RWPE2 (cell line): ENCODE measurements around the gene ASXL3.

Source experiments
- ATAC-seq: fragments of 200-7000 bp; cut with Tn5 transposase; 3 replicates; pipeline ENCODE4 v1.9.1; 2021; ENCODE audit warnings: low read depth
- DNase-seq: peaks from one replicate; pipeline ENCODE4 v3.0.0-alpha.2; 2020; ENCODE audit warnings: low spot score
- H3K27ac ChIP-seq: fragments of 450-650 bp; 2 replicates; pipeline ENCODE4 v1.5.1; 2017; ENCODE audit warnings: mild to moderate bottlenecking; ENCODE audit not compliant: poor library complexity, severe bottlenecking
- H3K27me3 ChIP-seq: fragments of 250-450 bp; sonication (Bioruptor Pico); 2 replicates; pipeline ENCODE4 v1.5.1; 2021; ENCODE audit warnings: mild to moderate bottlenecking, moderate library complexity; ENCODE audit not compliant: insufficient read depth, poor library complexity, severe bottlenecking
- H3K36me3 ChIP-seq: fragments of 250-450 bp; sonication (Bioruptor Pico); 2 replicates; pipeline ENCODE4 v1.5.1; 2020; ENCODE audit warnings: low read depth, mild to moderate bottlenecking, moderate library complexity
- H3K4me1 ChIP-seq: fragments of 250-450 bp; sonication (Bioruptor Pico); 2 replicates; pipeline ENCODE4 v1.5.1; 2021; ENCODE audit warnings: mild to moderate bottlenecking, moderate library complexity; ENCODE audit not compliant: insufficient read depth, poor library complexity, severe bottlenecking
- H3K4me3 ChIP-seq: fragments of 250-450 bp; sonication (Bioruptor Pico); 2 replicates; pipeline ENCODE4 v1.5.1; 2021; ENCODE audit warnings: mild to moderate bottlenecking, moderate library complexity; ENCODE audit not compliant: severe bottlenecking
- H3K9me3 ChIP-seq: fragments of 250-450 bp; sonication (Bioruptor Pico); 2 replicates; pipeline ENCODE4 v1.5.1; 2021; ENCODE audit warnings: mild to moderate bottlenecking, moderate library complexity; ENCODE audit not compliant: severe bottlenecking
- TF ChIP-seq, protein P1 (sequence below): fragments of 450-650 bp; IDR thresholded peaks from one replicate; pipeline ENCODE4 v1.5.1; 2017; ENCODE audit warnings: mild to moderate bottlenecking, moderate library complexity; ENCODE audit not compliant: poor library complexity, severe bottlenecking

ASXL3 gene

DNA sequence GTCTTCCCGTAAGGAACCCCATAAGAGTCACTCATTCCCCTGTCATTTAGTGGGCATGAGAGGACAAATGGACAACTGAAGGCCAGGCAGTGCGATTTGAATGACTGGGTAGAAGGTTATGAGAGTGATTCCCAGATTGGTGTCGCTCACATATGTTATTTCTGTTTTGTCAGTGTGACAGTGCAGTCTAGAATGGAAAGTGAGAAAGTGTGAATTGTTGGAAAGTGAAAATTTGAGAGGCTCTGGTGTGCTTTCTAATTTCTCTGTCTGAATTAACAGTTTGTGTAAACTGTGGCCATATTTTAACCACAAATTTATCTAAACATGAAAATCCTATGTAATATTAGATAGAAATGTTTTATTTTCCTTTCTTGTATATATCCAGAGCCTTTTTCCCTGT, 49.1 kb downstream of the ASXL3 start:
- Histone ChIP-seq H3K9me3 (no peaks in the 10 kb centered on the region), H3K27me3 (no peaks in the 10 kb centered on the region), H3K27ac (no peak overlapping the region), H3K4me1 (no peaks in the 10 kb centered on the region), H3K4me3 (no peak overlapping the region), H3K36me3 (no peaks in the 10 kb centered on the region)
- TF ChIP-seq, protein P1, sequence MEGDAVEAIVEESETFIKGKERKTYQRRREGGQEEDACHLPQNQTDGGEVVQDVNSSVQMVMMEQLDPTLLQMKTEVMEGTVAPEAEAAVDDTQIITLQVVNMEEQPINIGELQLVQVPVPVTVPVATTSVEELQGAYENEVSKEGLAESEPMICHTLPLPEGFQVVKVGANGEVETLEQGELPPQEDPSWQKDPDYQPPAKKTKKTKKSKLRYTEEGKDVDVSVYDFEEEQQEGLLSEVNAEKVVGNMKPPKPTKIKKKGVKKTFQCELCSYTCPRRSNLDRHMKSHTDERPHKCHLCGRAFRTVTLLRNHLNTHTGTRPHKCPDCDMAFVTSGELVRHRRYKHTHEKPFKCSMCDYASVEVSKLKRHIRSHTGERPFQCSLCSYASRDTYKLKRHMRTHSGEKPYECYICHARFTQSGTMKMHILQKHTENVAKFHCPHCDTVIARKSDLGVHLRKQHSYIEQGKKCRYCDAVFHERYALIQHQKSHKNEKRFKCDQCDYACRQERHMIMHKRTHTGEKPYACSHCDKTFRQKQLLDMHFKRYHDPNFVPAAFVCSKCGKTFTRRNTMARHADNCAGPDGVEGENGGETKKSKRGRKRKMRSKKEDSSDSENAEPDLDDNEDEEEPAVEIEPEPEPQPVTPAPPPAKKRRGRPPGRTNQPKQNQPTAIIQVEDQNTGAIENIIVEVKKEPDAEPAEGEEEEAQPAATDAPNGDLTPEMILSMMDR = no peak
- DNase-seq (no peak), ATAC-seq (no peak)

DNA sequence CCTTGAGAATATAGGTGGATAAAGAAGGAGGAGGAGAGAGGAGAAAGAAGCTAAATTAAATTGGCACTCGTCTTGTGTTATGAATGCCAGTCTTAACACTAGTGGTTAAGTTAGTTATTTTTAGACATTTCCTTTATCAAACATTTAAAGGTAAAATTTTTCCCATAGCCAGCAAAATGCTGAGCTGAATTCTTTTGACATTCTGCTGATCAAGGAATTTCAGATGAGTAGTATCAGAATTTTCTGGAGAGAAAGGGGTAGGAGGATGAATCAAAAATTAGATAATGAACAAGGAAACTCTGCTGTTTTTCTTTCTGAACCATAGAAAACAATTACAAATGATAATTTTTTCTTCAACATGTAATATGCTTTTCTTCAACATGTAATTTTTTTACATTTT, 52.5 kb downstream of the ASXL3 start:
- Histone ChIP-seq H3K9me3 (no peaks in the 10 kb centered on the region), H3K27me3 (no peaks in the 10 kb centered on the region), H3K27ac (no peak overlapping the region), H3K4me1 (no peaks in the 10 kb centered on the region), H3K36me3 (no peaks in the 10 kb centered on the region), H3K4me3 (no peak overlapping the region)
- TF ChIP-seq, protein P1 = no peak
- ATAC-seq (no peak), DNase-seq (no peak)

DNA sequence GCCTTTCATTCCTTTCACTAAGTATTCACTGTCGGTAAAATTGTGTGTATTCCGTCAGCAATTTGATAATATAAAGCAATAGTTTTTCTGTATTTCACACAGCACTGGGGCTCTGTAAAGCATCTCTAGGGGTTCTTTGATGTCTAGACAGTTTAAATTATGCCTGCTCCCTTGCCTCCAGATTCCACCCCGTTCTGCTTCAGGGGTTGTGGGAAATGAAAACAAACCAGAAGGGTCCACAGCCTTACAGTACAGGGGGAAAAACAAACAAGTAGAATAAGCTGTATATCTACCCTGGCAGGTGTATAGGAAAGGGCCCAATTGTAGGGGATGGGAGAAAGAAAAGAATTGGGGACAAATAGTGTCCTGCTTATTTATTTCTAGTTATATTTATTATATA, 63.1 kb downstream of the ASXL3 start:
- no peak for DNase-seq

DNA sequence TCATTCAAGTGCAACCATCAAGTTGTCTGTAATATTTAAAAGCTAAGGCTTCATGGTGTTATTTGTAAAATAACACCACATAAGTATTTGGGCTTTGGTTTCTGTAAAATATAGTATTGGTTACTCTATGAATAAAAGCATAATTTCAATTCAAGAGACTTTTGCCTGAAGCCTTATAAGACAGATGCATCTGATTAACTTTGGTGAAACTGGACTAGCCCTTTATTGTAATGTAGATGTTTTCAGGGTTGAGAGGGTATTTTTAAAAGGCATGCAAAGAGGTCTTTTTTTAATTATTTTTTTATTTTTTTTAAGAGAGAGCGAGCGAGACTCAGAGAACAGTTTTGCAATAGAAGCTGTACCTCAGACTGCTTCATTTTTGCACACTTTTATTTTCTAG, 66.5 kb downstream of the ASXL3 start:
- no peaks in the 10 kb centered on the region for H3K9me3 ChIP-seq
- no peak overlapping the region for H3K27ac ChIP-seq
- ATAC-seq = no peak
- no peak for DNase-seq
- TF ChIP-seq, protein P1 = no peak
- no peaks in the 10 kb centered on the region for H3K36me3 ChIP-seq
- peaks cover 5% of the 10 kb centered on the region for H3K27me3 ChIP-seq
- no peaks in the 10 kb centered on the region for H3K4me1 ChIP-seq
- no peak overlapping the region for H3K4me3 ChIP-seq

More for the DNA sequence above, 63.1 kb downstream of the ASXL3 start:
- TF ChIP-seq, protein P1 = no peak
- Histone ChIP-seq H3K9me3 (no peaks in the 10 kb centered on the region), H3K4me3 (no peak overlapping the region), H3K27ac (no peak overlapping the region), H3K27me3 (peaks cover 5% of the 10 kb centered on the region), H3K4me1 (no peaks in the 10 kb centered on the region), H3K36me3 (no peaks in the 10 kb centered on the region)
- no peak for ATAC-seq

DNA sequence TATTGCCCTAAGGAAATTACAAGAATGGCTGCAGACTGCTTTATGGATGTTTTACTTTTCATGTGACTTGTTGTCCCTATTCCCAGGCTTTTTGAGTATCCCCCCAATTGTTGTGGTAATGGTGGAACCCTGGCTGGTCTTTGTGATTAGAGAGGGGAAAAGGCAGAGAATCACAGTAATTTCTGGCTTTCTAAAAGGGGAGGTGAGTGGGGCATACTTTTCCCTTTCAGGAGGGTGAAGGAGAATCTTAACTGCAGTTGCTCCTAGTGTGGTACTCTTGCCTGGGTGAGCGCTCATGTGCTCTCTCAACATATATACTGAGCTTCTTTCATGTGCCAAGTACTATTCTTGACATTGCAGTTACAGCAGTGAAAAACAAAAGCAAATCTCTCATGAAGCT, 69.3 kb downstream of the ASXL3 start:
- DNase-seq = no peak
- no peak for ATAC-seq
- Histone ChIP-seq H3K9me3 (no peaks in the 10 kb centered on the region), H3K36me3 (no peaks in the 10 kb centered on the region), H3K4me1 (no peaks in the 10 kb centered on the region), H3K27me3 (no peaks in the 10 kb centered on the region), H3K27ac (no peak overlapping the region), H3K4me3 (no peak overlapping the region)
- TF ChIP-seq, protein P1 = no peak
